GM19035 (cell line): Measurements from ENCODE around the gene CRYBG1.
"Not testable (repeated sequence)": the region's sequence is repeated elsewhere in the genome, so short reads cannot be mapped to it uniquely, and the experiment has no call there.

Experiments
- ATAC-seq: cut with Tn5 transposase; IDR thresholded peaks from one replicate; pipeline ENCODE4 v1.9.1; 2021; ENCODE audit not compliant: unreplicated experiment

Gene CRYBG1

GRCh38 chr6:106581468-106581867, 221.0 kb downstream of the CRYBG1 start:
- no peak for ATAC-seq

- ATAC-seq = no peak
Observed at GRCh38 chr6:106586815-106587415, 226.4 kb downstream of the CRYBG1 start.

DNA sequence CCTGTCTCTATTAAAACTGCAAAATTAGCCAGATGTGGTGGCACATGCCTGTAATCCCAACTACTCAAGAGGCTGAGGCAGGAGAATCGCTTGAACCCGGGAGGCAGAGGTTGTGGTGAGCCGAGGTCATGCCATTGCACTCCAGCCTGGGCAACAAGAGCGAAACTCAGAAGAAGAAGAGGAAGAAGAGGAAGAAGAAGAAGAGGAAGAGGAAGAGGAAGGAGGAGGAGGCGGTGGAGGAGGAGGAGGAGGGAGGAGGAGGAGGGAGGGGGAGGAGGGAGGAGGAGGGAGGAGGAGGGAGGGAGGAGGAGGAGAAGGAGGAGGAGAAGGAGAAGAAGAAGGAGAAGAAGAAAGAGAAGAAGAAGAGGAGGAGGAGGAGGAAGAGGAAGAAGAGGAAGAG, 228.4 kb downstream of the CRYBG1 start:
- ATAC-seq = not testable (repeated sequence)

- no peak for ATAC-seq
Observed at GRCh38 chr6:106591111-106591825, 230.8 kb downstream of the CRYBG1 start.

GRCh38 chr6:106599440-106599839, 238.9 kb downstream of the CRYBG1 start:
- no peak for ATAC-seq

- no peak for ATAC-seq
Observed at GRCh38 chr6:106600329-106600728, 239.8 kb downstream of the CRYBG1 start.

GRCh38 chr6:106608080-106608668, 247.7 kb downstream of the CRYBG1 start:
- ATAC-seq = peak; percentile 65

DNA sequence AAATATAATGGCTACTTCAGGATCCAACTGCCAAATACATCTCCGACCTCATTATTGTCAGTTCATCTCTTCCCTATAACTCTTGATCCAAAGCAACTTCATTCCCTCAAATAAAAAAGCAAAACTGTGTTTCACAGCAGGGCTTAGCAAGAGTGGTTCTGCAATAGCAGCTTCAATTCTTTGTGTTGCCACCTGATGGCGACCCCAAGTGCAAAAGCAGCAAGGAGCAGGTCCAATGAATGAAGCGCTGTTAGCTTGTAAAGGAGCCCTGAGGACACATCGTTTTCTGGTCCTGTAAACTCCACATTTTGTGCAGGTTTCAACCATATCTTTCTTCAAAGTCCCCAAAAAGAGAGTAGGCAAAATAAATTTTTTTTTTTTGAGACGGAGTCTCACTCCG, 249.2 kb downstream of the CRYBG1 start:
- ATAC-seq = no peak

DNA sequence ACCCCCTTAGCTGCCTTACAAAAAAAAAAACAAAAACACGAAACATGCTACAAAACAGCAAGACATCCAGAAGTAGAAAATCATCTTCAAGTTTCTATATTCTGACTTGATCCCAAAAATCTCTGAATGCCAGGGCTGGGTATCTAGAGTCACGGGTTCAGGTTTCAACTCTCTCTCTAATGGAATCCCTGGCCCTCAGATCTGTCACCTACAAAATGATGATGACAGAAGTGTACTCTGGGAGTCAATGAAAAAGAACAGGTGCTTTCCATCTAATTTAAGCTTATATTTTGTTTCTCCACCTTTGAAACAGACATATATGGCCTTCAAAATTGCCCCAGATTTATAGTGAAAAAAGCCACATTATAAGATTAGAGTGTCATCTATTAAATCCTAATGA, 250.5 kb downstream of the CRYBG1 start:
- ATAC-seq = no peak

DNA sequence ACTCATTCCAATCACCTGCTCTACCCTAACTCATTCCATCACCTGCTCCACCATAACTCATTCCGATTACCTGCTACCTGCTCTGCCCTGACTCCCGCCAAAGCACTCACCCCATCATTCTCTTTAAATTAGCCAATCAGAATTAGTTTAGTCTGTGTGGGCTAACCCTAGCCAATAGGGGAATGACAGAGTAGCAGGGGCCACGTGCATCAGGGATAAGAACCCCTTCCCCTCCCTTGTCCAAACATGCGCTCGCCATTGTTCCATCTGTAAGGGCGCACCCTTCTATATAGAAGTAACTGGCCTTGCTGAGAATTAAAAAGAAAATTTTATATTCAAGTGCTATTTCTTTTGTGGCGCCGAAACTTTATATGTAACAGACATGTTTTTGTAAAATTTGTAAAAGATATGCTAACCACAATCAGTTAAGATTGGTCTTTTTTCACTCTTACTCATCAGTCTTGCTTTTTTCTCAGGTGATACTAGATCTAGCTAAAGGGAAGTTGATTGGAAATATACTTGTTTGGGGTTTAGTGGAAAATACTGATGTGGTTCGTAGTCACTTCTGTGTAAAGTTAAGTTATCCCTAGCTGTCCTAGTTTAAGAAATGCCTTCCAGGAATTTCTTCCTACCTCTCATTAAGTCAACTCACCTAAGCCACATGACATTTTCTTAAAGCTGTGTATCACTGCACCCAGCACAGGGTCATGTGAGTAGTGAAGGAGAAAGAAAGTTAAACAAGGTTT, 252.3 kb downstream of the CRYBG1 start:
- no peak for ATAC-seq

GRCh38 chr6:106613590-106613989, 253.1 kb downstream of the CRYBG1 start:
- ATAC-seq = no peak

- ATAC-seq = no peak
Observed at GRCh38 chr6:106614166-106614565, 253.6 kb downstream of the CRYBG1 start.

- no peak for ATAC-seq
Observed at GRCh38 chr6:106614592-106615257, 254.2 kb downstream of the CRYBG1 start.

DNA sequence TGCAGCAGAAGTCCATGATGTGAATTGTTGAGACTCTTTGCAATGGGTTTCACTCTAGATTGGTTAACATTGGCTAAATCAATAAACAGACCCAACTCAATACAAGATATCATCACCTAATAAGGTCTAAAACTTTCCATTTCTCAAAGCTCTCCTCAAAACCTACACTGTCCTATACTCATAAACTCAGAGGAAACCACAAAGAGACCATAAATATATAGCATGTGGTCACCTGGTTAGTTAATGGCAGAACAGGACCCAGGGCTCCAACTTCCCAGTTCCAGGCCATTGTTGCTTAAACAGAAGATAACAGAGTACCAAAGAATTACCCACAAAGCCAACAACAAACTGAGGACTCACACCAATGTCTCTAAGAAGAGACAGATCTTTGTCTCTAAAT, 256.8 kb downstream of the CRYBG1 start:
- ATAC-seq = no peak

GRCh38 chr6:106617857-106618256, 257.3 kb downstream of the CRYBG1 start:
- ATAC-seq = no peak

DNA sequence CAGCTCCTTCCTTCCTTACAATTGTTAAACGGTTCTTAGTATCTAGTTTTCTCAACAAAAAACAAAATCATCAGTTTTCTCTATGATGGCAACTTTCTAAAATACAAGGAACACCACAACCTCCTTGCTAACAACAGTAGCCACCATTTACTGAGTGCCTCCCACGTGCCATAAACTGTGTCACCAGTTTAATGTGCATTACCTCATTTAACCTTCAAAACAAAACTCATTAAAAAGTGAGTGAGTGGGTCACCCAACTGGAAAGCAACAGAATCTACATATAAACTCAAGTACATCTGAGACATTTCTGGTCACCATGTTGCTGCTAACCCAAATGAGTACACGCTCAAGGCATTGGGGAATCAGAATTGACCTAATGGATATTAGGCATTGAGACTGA, 257.8 kb downstream of the CRYBG1 start:
- ATAC-seq = no peak

DNA sequence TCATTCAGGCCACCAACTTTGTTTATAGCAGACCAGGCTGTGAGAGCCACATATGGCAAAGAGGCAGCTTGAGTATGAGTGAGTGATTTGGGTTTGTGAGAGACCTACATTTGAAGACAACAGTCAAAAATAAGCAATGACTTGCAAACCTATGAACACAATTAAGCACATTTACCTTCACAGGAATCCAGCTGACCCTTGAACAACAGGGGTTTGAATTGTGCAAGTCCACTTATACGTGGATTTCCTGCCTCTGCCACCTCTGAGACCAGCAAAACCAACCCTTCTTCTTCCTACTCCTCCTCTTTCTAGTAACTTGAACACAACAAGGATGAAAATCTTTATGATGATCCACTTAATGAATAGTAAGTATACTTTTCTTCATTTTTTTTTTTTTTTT, 258.7 kb downstream of the CRYBG1 start:
- ATAC-seq = no peak

DNA sequence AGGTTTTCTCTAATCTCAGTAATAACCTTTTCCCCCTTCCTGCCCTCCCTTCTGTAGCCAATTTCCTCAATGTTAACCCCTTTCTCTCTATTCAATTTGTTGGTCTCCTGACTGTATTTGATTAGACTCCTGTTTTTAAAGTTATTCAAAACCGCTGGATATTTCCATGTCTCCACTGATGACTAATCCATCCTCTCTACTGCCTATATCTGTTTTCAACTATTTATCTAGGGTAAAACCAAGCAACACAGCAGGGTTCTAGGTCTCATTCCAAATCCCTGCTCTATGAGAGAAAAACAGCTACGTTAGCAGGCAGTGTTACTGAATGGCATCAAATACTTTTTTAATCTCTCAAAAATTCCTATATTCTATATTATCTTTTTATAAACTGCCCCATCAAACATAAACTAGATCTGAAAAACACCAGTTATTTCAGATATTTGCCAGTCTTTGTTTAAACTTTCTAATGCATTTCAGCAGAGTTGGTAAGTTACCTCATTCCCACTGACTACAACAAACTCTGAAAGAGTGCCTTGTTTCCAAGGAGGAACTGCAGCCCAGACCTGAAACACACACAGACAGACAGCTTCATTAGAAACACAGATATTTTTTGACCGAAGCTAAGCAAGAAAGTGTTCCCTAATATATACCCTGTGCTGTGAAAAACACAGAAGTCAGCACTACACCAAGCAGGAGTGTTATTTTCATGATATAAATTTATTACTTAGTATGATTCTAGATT, 260.6 kb downstream of the CRYBG1 start:
- no peak for ATAC-seq
